Activated naive CD8-positive, alpha-beta T cell treated with anti-CD3 and anti-CD28 coated beads, Interleukin-2, amount 50 U/mL, for 24 hours (primary cell): Measurements from ENCODE around the gene DIMT1.
A peak's percentile ranks its signal among the peaks of the same experiment; 100 is the strongest.

Source experiments
- ATAC-seq: fragments of 150-1000 bp; cut with Tn5 transposase; one replicate; pipeline ENCODE4 v1.10.0; 2021
- DNase-seq: peaks from one replicate; pipeline ENCODE4 v3.0.0; 2021
- H3K27ac Mint-ChIP-seq: one replicate; pipeline ENCODE4 v1.8.0; 2021; ENCODE audit warnings: mild to moderate bottlenecking, mixed read lengths
- H3K27me3 Mint-ChIP-seq: one replicate; pipeline ENCODE4 v1.8.0; 2021; ENCODE audit warnings: mixed read lengths
- H3K36me3 Mint-ChIP-seq: one replicate; pipeline ENCODE4 v1.8.0; 2021; ENCODE audit warnings: low read depth, mixed read lengths
- H3K4me1 Mint-ChIP-seq: one replicate; pipeline ENCODE4 v1.8.0; 2021; ENCODE audit warnings: mixed read lengths
- H3K4me3 Mint-ChIP-seq: one replicate; pipeline ENCODE4 v1.8.0; 2021; ENCODE audit warnings: mild to moderate bottlenecking, moderate library complexity, mixed read lengths
- H3K9me3 Mint-ChIP-seq: one replicate; pipeline ENCODE4 v1.8.0; 2021; ENCODE audit warnings: mixed read lengths

The DIMT1 gene

DNA sequence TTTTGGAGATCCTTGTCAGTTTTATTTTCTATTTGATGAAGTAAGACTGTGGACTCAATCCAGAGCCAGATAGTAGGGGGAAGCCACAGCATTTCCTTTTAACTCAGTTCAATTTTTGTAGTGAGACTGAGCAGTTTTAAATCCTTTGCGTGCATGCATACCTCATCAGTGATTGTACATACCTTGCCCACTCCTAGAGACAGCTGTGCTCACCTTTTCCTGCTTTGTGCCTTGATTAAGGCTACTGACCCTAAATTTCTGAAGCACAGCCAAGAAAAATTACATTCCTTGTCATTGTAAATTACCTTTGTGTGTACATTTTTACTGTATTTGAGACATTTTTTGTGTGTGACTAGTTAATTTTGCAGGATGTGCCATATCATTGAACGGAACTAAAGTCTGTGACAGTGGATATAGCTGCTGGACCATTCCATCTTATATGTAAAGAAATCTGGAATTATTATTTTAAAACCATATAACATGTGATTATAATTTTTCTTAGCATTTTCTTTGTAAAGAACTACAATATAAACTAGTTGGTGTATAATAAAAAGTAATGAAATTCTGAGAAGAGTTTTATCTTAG lies 17.8 kb downstream of the DIMT1 start:
- Mint-ChIP-seq H3K27me3 (no peaks in the 10 kb centered on the region), H3K36me3 (peaks cover 54% of the 10 kb centered on the region), H3K4me1 (peaks cover 4% of the 10 kb centered on the region), H3K27ac (peak overlapping the region; percentile 44), H3K4me3 (no peak overlapping the region), H3K9me3 (no peaks in the 10 kb centered on the region)
- DNase-seq = no peak
- ATAC-seq = no peak

DNA sequence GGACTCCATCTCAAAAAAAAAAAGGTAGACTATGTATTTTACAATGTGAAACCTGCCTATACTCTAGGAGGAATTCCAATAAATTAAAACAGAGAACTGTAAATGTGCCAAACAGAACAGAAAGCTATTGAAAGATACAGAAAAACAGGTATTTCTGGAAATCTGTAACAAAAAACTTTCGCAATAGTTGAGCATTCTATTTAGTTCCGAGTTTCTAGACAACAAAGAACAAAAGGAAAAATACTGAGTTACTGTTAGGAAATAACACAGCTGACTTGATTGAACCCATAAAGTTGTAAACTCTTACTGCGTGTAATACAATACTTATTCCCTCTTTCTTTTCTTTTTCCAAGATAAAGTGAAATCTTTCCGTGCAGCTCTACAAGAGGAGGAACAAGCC lies 18.6 kb downstream of the DIMT1 start:
- H3K4me1 Mint-ChIP-seq = no peaks in the 10 kb centered on the region
- peak overlapping the region; percentile 44 for H3K27ac Mint-ChIP-seq

DNA sequence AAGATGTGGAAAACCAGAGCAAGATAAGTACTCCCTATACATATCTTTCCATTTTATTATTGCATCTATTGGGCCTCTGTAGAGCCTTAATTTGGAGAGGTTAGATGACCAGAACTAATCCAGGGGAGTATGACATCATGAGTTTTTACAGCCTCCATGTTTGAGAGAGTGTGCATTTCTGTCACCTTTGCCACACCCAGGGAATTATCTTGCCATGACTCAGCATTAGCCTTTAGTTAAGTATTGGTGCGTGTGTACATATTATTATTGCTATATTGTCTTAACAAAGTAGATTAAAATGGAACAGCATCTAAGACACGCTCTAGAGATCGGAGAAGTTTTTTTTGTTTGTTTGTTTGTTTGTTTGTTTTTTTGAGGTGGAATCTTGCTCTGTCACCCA lies 27.6 kb downstream of the DIMT1 start:
- ATAC-seq = peak; percentile 20
- no peaks in the 10 kb centered on the region for H3K4me1 Mint-ChIP-seq
- no peaks in the 10 kb centered on the region for H3K27me3 Mint-ChIP-seq
- peaks cover 43% of the 10 kb centered on the region for H3K36me3 Mint-ChIP-seq
- no peaks in the 10 kb centered on the region for H3K9me3 Mint-ChIP-seq
- H3K4me3 Mint-ChIP-seq = no peak overlapping the region
- no peak overlapping the region for H3K27ac Mint-ChIP-seq
- no peak for DNase-seq

More for the DNA sequence above, 18.6 kb downstream of the DIMT1 start:
- Mint-ChIP-seq H3K36me3 (peaks cover 53% of the 10 kb centered on the region), H3K27me3 (no peaks in the 10 kb centered on the region), H3K9me3 (no peaks in the 10 kb centered on the region), H3K4me3 (no peak overlapping the region)
- DNase-seq = no peak
- no peak for ATAC-seq

DNA sequence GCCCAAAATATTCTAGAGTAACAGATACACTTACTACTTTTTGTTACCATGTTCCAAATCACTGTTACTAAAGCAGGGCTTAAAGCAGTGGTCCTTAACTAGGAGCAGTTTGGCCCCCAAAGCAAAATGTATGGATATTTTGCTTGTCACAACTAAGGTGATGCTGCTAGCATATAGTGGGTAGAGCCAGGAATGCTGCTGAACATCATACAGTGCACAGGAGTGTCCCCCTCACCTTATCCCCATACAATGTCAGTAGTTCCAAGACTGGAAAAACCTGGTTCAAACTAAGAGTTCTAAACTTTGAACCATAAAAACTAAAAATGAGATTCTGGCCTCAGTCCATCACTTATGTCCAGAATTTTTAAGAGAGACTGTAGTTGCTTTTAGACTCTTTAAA lies 28.1 kb downstream of the DIMT1 start:
- Mint-ChIP-seq H3K4me1 (no peaks in the 10 kb centered on the region), H3K27ac (peak overlapping the region; percentile 7), H3K4me3 (no peak overlapping the region), H3K9me3 (no peaks in the 10 kb centered on the region), H3K36me3 (peaks cover 41% of the 10 kb centered on the region), H3K27me3 (no peaks in the 10 kb centered on the region)
- ATAC-seq (no peak), DNase-seq (no peak)

DNA sequence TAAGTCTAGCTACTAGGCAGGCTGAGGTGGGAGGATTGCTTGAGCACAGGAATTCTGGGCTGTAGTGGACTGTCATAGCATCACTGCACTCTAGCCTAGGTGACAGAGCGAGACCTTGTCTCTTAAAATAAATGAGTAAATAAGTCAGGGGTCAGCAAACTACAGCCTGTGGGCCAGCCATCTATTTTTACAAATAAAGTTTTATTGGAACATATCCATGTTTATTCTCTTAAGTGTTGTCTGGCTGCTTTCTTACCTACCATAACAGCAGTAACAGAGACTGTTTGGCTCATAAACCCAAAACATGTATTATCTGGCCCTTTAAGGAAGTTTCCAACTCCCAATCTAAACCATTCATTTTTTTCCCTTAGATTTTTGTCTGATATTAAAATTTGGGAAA lies 29.6 kb downstream of the DIMT1 start:
- H3K27ac Mint-ChIP-seq = no peak overlapping the region
- peaks cover 3% of the 10 kb centered on the region for H3K4me1 Mint-ChIP-seq
- no peak overlapping the region for H3K4me3 Mint-ChIP-seq
- ATAC-seq (no peak), DNase-seq (no peak)
- H3K27me3 Mint-ChIP-seq = no peaks in the 10 kb centered on the region
- H3K36me3 Mint-ChIP-seq = peaks cover 41% of the 10 kb centered on the region
- H3K9me3 Mint-ChIP-seq = no peaks in the 10 kb centered on the region

DNA sequence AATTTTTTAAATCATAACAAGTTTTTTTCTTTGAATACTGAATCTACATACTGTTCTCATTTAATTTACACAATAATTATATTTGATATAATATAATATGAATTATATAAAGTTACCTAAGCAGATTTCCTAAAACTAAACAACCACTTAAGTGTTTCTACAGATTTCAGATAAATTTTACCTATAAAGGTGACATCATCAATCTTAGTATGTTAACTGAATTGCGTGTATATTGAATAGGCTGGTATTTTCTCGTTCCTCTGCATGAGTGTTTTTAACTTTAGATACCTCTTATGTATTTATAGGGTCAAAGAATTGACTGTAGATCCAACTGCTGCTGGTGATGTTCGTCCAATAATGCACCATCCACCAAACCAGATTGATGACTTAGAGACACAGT lies 30.3 kb downstream of the DIMT1 start:
- Mint-ChIP-seq H3K4me1 (peaks cover 7% of the 10 kb centered on the region), H3K27ac (no peak overlapping the region), H3K36me3 (peaks cover 41% of the 10 kb centered on the region), H3K27me3 (no peaks in the 10 kb centered on the region), H3K9me3 (no peaks in the 10 kb centered on the region), H3K4me3 (no peak overlapping the region)
- ATAC-seq (no peak), DNase-seq (no peak)

DNA sequence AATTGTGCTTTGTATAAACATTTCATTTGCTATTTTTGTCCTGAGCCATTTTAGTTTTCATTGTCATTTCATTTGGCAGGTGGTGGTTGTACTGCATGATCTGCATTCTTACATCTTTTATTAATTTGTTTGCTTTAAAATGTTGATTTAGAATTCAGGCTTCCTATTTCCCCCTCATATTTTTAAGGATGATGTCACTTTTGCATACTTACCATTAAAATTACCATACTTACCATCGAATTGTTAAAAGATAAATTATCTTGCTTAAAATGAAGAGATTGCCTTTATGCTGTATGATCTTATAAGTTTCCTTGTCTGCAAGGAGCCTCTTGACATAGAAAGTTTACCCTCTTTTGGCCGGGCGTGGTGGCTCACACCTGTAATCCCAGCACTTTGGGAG lies 31.1 kb downstream of the DIMT1 start:
- Mint-ChIP-seq H3K36me3 (peaks cover 36% of the 10 kb centered on the region), H3K4me3 (no peak overlapping the region), H3K27ac (no peak overlapping the region)

DNA sequence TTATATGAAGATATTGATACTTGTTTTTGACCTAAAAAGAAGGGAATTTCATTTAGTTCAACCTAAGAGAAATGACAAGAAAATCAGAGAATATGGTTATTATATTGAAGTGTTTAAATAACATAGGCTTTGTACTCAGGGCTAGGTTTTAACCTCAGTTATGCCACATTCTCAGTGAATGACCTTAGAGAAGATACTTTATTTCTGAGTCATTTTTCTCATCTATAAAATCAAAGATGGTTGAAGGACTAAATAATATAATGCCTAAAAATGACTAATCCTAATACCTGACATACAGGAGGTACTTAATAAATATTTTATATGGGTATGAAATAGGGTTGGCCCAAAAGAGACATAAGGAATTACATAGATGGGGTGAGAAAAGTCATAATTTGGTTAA lies 32.3 kb downstream of the DIMT1 start:
- Mint-ChIP-seq H3K9me3 (no peaks in the 10 kb centered on the region), H3K4me3 (no peak overlapping the region), H3K36me3 (peaks cover 35% of the 10 kb centered on the region), H3K27me3 (no peaks in the 10 kb centered on the region), H3K27ac (no peak overlapping the region), H3K4me1 (peaks cover 7% of the 10 kb centered on the region)
- DNase-seq (no peak), ATAC-seq (no peak)

More for the DNA sequence above, 31.1 kb downstream of the DIMT1 start:
- peaks cover 7% of the 10 kb centered on the region for H3K4me1 Mint-ChIP-seq
- ATAC-seq (no peak), DNase-seq (no peak)
- no peaks in the 10 kb centered on the region for H3K27me3 Mint-ChIP-seq
- H3K9me3 Mint-ChIP-seq = no peaks in the 10 kb centered on the region

DNA sequence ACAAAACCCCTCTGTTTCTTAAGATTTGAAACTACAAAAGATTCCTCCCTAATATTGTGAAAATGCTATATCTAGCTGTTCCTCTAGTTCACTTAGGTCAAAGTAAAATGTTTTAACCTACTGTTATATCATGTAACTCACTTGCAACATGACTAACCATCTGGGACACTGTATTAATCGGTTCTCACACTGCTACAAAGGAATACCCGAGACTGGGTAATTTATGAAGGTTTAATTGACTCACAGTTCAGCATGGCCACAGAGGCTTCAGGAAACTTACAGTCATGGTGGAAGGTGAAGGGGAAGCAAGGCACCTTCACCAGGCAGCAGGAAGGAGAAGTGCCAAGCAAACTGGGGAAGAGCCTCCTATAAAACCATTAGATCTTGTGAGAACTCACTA lies 34.7 kb downstream of the DIMT1 start:
- ATAC-seq (peak; percentile 93), DNase-seq (no peak)
- Mint-ChIP-seq H3K4me1 (peaks cover 8% of the 10 kb centered on the region), H3K4me3 (no peak overlapping the region), H3K9me3 (no peaks in the 10 kb centered on the region), H3K27ac (peak overlapping the region; percentile 53), H3K27me3 (no peaks in the 10 kb centered on the region), H3K36me3 (peaks cover 43% of the 10 kb centered on the region)

DNA sequence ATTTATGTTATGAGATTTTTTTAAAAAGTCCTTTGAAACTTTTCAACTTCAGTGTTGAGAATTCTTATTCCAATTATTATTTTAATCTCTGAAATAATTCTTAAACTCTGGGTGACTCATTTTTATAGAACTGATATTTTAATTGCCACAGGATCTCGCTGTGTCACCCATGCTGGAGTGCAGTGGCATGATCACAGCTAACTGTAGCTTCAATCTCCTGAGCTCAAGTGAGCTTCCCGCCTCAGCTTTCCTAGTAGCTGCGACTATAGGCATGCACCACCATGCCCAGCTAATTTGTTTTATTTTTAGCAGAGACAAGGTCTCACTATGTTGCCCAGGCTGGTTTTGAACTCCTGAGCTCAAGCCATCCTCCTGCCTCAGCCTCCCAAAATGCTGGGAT lies 41.0 kb downstream of the DIMT1 start:
- peaks cover 1% of the 10 kb centered on the region for H3K4me1 Mint-ChIP-seq
- ATAC-seq (no peak), DNase-seq (no peak)
- H3K9me3 Mint-ChIP-seq = no peaks in the 10 kb centered on the region
- no peak overlapping the region for H3K27ac Mint-ChIP-seq
- no peaks in the 10 kb centered on the region for H3K27me3 Mint-ChIP-seq
- no peak overlapping the region for H3K4me3 Mint-ChIP-seq
- H3K36me3 Mint-ChIP-seq = peaks cover 47% of the 10 kb centered on the region

DNA sequence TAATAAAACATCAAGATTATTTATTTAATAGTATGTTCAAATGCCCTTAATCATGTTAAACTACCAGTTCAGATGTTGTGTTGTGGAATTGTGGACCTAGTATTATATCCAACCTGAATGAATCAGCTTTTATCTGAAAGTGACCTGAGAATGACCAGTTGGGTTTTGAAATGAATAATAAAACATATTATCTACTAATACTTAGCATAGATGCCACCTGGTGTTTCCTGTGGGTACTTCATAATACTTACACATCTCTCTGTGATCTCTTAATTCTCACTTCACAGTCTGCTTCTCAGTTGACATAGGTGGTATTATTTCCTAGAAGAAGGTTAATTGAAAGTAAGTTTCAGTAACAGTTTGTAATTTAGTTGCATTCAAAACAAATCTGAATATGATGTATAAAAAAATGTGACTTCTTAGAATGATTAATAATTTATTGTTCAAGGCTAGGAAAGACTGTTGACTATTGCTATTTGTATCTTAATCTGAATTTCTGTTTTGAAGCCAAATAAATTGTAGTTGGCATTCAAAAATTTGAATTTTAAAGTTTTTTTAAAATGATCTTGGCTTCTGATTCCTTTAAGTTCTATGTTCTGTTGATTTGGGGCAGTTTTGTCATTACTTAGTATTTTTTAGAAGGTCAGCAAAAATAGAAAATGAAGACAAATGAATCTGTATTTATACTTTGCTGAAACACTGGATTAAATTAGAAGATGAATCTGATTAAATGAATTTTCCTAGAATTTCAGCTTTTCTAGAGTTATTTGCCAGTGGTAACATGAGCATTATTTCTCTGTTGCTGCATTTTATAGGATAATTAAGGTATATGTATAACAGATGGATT lies 49.5 kb downstream of the DIMT1 start:
- peaks cover 50% of the 10 kb centered on the region for H3K36me3 Mint-ChIP-seq
- H3K9me3 Mint-ChIP-seq = no peaks in the 10 kb centered on the region
- H3K4me1 Mint-ChIP-seq = peaks cover 6% of the 10 kb centered on the region
- H3K27me3 Mint-ChIP-seq = no peaks in the 10 kb centered on the region
- no peak for ATAC-seq
- no peak overlapping the region for H3K27ac Mint-ChIP-seq
- DNase-seq = no peak
- no peak overlapping the region for H3K4me3 Mint-ChIP-seq

DNA sequence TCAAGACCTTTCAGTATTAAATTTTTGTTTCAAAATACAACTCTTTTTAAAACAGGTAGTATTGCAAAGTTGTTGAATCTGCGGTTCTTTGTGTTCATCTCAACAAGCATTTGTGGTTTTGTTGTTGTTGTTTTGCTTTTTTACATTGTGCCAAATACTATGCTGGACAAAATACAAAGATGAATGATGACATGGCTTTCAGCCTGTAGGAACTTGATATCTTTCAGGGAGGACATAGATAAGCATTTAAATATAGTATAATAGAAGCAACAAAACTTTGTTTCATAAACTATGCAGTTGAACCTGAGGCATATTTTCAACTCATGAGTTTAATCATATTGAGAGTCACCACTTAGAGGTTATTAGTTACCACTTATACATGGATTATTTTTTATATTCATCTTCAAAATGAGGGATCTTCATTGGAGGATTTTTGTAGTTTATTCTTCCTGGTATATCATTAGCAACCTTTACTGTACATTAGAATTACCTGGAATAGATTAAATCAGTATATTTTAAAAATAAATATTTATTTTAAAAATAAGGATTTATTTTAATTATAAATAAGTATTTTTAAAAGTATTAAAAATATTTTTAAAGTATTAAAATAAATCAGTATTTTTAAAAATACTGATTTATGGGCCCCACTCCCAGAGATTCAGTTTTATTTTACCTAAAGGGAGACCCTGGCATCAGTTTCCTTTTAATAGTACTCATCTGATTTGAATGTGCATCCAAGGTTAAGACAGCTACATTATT lies 54.8 kb downstream of the DIMT1 start:
- Mint-ChIP-seq H3K27me3 (no peaks in the 10 kb centered on the region), H3K4me1 (peaks cover 16% of the 10 kb centered on the region), H3K36me3 (peaks cover 40% of the 10 kb centered on the region), H3K9me3 (no peaks in the 10 kb centered on the region), H3K4me3 (no peak overlapping the region), H3K27ac (no peak overlapping the region)
- DNase-seq = no peak
- ATAC-seq = no peak

DNA sequence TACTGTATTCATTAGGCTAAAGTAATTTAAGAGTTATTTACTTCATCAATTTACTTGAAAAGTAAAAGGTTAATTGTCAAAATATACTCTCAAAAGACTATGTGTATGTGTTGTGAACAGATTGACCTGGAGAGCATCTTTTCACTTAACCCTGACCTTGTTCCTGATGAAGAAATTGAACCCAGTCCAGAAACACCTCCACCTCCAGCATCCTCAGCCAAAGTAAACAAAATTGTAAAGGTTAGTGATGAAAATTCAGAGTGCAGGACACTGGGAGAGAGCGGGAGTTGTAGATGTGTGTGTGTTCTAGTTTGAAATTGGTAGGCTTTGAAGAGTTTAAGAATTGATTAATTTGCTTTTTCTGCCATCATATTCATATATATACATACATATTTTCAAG lies 55.8 kb downstream of the DIMT1 start:
- DNase-seq (no peak), ATAC-seq (no peak)
- Mint-ChIP-seq H3K36me3 (peaks cover 41% of the 10 kb centered on the region), H3K4me1 (peaks cover 23% of the 10 kb centered on the region), H3K4me3 (no peak overlapping the region), H3K9me3 (no peaks in the 10 kb centered on the region), H3K27ac (peak overlapping the region; percentile 13), H3K27me3 (no peaks in the 10 kb centered on the region)

DNA sequence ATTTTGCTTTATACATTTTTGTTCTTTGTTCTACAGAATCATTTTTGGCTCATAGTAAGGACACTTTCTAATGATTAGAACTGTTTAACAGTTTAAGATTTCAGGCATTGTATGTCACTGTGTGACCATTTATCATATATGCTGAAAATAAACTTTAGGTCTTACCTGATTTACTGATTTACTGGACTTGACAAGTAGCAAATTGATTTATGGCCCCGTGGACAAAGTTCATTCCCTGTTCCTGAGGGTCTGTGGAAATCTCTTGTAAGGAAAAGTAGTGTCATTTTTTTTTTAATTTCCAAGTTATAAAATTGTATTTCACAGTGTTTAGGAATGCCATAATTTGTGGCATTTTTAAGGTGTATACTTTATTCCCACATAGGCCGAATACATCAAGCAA lies 57.0 kb downstream of the DIMT1 start:
- no peak for DNase-seq
- Mint-ChIP-seq H3K36me3 (peaks cover 39% of the 10 kb centered on the region), H3K27ac (peak overlapping the region; percentile 13), H3K4me3 (no peak overlapping the region), H3K27me3 (no peaks in the 10 kb centered on the region), H3K4me1 (peaks cover 34% of the 10 kb centered on the region), H3K9me3 (no peaks in the 10 kb centered on the region)
- ATAC-seq = no peak

DNA sequence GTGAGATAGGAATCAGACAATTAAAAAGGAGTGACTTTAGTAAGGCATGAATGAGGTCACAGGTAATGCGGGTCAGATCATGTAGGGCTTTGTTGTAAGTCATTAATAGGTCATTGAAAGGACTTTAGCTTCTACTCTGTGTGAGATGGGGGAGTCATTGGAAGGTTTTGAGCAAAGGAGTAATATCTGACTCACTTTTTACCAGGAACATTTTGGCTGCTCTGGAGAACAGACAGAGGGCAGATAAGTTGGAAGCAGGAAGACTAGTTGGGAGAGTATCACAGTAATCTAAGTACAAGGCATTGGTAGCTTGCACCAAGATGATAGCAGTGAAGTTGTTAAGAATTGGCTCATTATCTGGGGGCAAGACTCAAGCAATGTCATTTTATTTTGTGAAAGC lies 60.3 kb downstream of the DIMT1 start:
- H3K9me3 Mint-ChIP-seq = no peaks in the 10 kb centered on the region
- no peak overlapping the region for H3K4me3 Mint-ChIP-seq
- peaks cover 56% of the 10 kb centered on the region for H3K4me1 Mint-ChIP-seq
- ATAC-seq (no peak), DNase-seq (no peak)
- peak overlapping the region; percentile 37 for H3K27ac Mint-ChIP-seq
- H3K27me3 Mint-ChIP-seq = no peaks in the 10 kb centered on the region
- peaks cover 34% of the 10 kb centered on the region for H3K36me3 Mint-ChIP-seq
